Stimulated activated CD4-positive, alpha-beta T cell treated with anti-CD3 and anti-CD28 coated beads, TNF-alpha, amount 100 ng/mL, for 24 hours (primary cell): ENCODE measurements around the gene TRAF1.
A peak's percentile ranks its signal among the peaks of the same experiment; 100 is the strongest.

Source experiments
- DNase-seq, 3 experiments: peaks; one replicate each; pipeline ENCODE4 v3.0.0-alpha.2; 2020; ENCODE audit warnings: low read depth in 3 of 3

The TRAF1 gene

GRCh38 chr9:120940573-120940972 is 14.0 kb upstream of the TRAF1 start:
- DNase-seq: no peak

GRCh38 chr9:120938851-120939250 is 12.3 kb upstream of the TRAF1 start:
- DNase-seq: no peak

- DNase-seq: no peak
These were observed 11.0 kb upstream of the TRAF1 start for GRCh38 chr9:120937596-120937995.

- DNase-seq: no peak
These were observed 10.5 kb upstream of the TRAF1 start for GRCh38 chr9:120937127-120937526.

- DNase-seq: no peak
These were observed 10.1 kb upstream of the TRAF1 start for GRCh38 chr9:120936764-120937122.

GRCh38 chr9:120936011-120936763 is 9.6 kb upstream of the TRAF1 start:
- peak; percentile 80 to 94 (median 82) for DNase-seq

GRCh38 chr9:120935383-120935857 is 8.8 kb upstream of the TRAF1 start:
- no peak for DNase-seq

GRCh38 chr9:120934281-120934680 is 7.7 kb upstream of the TRAF1 start:
- no peak for DNase-seq

GRCh38 chr9:120933310-120934055 is 6.9 kb upstream of the TRAF1 start:
- no peak for DNase-seq

GRCh38 chr9:120932086-120932823 is 5.7 kb upstream of the TRAF1 start:
- no peak for DNase-seq

GRCh38 chr9:120931231-120932085 is 4.9 kb upstream of the TRAF1 start:
- DNase-seq: peak in 1 of 3 experiments; percentile 63

GRCh38 chr9:120929229-120929791 is 2.7 kb upstream of the TRAF1 start:
- DNase-seq: no peak

- peak in 2 of 3 experiments; percentile 58 to 73 for DNase-seq
These were observed 2.1 kb upstream of the TRAF1 start for GRCh38 chr9:120928483-120929228.

- no peak for DNase-seq
These were observed 1.5 kb upstream of the TRAF1 start for GRCh38 chr9:120928015-120928482.

- DNase-seq: no peak
These were observed 846 bp upstream of the TRAF1 start for GRCh38 chr9:120927269-120928014.

- DNase-seq: peak; percentile 67 to 83 (median 79)
These were observed 830 bp downstream of the TRAF1 start for GRCh38 chr9:120925535-120926396.

GRCh38 chr9:120924698-120925534 is 1.7 kb downstream of the TRAF1 start:
- DNase-seq: no peak
